Stimulated activated CD4-positive, alpha-beta T cell treated with anti-CD3 and anti-CD28 coated beads, Interleukin-1b, Interleukin-23, amount 100 ng/mL, for 4 hours (primary cell): ENCODE results near the gene HYI.
"Not testable (repeated sequence)": the region's sequence is repeated elsewhere in the genome, so short reads cannot be mapped to it uniquely, and the experiment has no call there.

Experiments
- DNase-seq, 2 donors: peaks; one replicate each; pipeline ENCODE4 v3.0.0-alpha.2; 2020; ENCODE audit warnings: low read depth in 2 of 2

The HYI gene

DNA sequence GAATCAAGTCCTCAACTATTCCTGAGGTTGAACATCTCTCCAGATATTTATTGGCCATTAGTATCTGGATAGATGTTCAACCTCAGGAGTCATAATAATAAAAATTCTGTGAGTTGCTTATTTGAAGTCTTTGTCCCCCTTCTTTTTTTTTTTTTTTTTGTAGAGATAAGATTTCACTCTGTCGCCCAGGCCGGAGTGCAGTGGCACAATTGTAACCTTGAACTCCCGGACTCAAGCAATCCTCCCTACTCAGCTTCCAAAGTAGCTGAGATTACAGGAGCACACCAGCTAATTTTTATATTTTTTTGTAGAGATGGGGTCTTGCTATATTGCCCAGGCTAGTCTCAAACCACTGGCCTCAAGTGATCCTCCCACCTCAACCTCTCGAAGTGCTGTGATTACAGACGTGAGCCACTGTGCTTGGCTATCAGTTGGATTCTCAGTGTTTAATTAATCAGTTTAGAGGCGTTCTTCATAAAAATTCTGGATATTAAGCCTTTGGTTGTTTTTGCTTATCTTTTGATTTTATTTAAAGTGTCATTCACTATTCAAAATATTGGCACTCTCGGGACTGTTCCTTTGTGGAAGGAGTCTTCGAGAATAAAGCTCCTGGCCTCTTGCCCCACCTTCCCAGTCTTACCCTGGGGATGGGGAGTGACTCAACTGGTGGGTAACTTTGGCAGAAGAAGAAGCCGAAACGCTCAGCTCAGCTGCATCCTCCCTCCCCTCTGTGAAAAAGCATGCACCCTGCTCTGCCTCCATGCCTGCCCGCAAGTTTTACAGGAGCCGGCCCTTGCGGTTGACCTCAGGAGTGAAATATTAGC, 11.2 kb upstream of the HYI start:
- no peak for DNase-seq

DNA sequence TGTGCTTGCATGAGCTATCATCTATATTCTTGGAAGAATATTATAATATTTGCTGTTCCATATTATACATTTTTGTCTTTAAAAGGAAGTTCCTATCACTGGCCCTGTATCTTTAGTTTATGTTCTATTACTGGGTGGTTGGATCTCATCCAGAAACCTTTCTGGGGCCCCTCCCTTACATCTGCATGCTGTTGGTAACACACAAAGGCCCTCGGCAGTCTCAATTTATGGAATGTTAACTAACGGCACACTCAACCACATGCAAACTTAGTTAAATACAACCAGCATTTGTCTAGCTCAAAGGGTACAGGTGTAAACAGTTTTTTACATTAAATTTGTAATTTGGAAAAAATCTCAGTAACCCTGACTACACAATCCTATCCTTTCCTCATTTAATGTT, 9.7 kb upstream of the HYI start:
- DNase-seq, result no peak

DNA sequence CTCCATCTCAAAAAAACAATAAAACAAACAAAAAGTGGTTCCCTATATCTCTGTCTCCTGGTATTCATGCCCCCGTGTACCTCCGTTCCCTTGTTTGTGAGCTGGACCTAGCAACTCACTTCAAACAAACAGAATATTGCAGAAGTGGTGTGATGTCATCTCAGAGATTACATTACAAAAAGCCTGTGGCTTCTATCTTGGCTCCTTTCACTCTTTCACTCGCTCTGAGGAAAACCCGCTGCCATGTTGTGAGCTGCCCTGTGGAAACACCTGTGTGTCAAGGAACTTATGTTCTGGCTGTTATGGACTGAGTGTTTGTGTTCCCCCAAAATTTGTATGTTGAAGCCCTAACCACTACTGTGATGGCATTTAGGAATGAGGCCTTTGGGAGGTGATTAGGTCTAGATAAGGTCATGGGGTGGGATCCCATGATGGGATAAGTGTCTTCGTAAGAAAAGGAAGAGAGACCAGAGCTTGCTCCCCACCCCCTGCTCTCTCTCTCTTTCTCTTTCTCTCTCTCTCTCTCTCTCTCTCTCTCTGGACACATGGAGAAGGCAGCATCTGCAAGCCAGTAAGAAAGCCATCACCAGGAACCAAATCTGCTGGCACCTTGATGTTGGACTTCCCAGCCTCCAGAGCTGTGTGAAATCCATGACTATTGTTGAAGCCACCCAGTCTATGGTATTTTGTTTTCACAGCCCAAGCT, 7.4 kb upstream of the HYI start:
- DNase-seq, result no peak

DNA sequence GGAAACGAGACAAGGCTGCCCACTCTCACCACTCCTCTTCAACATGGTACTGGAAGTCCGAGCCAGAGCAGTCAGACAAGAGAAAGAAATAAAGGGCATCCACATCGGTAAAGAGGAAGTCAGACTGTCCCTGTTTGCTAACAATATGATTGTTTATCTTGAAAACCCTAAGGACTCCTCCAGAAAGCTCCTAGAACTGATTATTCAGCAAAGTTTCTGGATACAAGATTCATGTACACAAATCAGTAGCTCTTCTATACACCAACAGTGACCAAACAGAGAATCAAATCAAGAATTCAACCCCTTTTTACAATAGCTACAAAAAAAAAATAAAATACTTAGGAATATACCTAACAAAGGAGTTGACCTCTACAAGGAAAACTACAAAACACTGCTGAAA, 4.6 kb upstream of the HYI start:
- DNase-seq, result not testable (repeated sequence)

DNA sequence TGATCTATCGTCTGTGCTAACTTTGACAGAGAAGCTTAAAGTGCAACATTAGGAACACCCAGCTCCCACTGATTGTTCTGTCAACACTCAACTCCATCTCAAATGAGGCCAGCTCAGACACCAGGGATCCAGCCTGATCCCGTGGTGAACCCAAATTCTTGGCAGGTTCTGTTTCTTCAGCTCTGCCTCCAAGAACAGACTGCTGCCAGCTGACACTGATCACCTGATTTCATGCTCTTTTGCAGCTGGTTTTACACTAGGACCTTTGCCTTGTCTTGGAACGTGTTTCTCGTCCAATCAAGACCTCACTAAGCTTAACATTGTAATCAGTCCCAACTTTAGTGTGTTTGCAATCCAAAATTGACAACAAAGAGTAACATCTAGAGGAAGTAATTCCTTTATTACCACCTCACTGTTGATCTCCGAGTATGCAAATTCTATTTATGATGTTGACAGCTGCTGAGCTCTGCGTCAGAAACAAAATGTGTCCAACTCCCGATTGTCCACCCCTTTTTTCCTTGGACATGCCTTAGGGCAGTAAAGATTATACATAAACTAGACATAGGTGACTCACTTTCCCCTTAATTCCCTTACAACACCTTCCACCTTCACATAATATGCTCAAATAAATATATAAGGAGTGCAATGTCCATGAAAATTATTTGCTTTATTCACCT, 1.6 kb upstream of the HYI start:
- no peak for DNase-seq

DNA sequence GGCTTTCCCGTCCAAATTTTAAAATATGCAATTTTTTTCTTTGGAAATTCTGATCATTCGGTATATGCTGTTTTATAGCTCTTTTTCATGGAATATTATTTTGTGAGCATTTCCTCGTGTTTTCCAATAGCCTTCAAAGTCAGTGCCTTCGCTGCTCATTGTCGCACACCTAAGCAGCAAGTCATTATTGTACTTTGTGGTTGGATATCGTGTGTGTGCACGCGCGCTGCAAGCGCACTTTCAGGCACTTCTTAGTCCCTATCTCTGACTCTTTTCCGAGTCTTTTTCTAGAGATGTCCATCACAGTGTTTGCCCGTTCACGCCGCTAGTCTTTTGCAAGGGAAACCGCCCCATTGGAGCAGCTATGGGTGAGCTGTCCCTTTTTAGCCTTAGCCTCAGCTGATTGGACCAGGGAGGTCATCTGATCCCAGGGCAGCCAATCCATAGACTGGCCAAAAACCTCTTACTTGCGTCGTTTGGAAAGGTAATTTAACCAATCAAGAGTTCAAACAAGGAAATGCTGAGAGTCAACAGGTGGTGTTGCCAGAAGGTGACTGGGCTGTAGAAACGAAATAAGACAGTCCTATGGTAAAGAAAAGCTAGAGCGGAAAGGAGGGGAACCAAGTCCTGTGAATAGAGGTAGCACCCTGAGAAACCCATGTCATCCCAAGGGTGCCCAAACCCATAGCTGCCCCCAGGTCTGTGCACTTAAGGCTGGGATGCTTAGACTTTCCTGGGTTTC, 710 bp upstream of the HYI start:
- DNase-seq, result peak; percentile 17 to 24

DNA sequence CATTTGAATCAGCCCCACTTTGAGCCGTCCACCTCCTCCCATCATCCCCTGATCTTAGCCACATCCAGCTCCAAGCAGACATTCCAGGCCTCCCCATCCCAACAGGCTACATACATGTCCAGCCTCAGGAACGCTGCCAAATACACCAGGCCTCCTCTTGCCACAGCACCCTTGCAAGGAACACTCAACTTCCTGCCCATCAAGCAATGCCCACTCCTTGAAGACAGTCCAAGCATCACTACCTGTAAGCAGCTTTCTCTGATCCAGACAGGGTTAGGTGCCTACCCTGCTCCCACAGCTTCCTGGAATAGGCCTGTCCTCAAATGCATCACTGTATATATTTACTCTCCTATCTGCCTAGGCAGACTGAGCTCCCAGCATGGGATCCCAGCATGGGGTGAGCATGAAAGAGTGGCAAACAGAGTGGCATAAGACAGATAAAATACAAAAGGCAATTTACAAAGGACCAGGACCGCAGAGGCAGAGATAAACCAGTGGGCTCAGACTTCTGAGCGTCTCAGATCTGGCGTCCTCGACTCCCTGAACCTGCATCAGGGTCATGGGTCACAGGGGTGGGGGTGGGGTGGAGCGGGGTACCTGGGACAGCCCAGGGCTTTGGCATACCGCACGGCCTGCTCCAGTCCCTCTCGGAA, 816 bp downstream of the HYI start:
- no peak for DNase-seq

DNA sequence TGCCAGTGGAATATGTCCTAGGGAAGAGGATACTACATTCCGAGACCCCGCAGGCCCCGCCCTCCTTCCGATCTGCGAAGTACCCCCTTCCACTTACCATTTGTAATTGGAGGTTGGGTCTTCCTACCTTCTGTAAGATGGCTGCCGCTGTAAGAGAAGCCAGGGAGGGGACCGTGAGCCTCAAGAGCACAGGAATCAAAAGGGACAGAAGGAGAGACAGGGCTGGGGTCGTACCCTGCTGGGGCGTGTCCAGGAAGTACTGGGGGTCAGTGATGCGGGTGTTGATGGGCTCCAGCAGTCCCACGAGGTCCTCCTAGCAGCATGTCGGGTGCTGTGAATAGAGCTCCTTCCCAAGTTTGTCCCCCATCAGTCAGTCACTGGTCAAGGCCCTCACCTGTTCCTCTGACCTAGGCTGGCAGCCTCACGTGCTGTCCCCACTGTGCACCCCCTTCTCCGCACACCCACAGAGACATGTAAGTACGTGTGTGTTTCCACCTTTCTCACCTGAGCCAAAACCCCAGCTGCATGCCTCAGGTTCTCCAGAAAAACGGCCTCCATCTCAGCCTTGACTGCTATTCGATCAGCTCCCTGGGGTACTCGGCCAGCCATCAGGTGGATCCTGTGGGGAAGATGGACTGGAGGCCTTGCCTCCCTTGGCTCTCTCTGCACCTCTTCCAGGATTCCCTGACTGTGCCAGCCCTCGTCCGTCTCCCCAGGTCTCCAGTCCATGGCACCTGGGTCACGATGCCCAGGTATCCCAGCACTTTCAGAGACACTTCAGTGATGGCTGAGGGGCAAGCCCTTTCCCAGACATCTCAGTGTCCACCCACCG, 1.8 kb downstream of the HYI start:
- no peak for DNase-seq

DNA sequence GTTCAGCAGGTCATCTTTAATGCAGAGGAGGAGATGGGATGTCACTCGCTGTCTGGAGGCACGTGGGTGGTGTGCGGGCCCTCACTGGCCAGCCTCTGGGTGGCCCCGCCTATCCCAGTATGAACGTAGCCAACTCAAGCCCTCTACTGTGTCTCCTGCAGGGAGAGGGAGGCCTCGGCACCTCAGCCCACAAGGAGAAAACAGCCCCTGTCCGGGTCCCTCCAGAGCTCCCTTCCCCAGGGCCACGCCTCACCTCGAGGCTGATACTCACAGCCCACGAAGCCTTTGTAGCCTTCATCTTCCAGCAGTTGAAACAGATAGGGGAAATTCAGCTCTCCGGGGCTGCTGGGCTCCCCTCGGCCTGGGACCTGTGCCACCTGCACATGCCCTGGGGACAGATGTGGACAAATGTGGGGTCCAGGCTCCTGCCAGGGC, 2.6 kb downstream of the HYI start:
- no peak for DNase-seq

DNA sequence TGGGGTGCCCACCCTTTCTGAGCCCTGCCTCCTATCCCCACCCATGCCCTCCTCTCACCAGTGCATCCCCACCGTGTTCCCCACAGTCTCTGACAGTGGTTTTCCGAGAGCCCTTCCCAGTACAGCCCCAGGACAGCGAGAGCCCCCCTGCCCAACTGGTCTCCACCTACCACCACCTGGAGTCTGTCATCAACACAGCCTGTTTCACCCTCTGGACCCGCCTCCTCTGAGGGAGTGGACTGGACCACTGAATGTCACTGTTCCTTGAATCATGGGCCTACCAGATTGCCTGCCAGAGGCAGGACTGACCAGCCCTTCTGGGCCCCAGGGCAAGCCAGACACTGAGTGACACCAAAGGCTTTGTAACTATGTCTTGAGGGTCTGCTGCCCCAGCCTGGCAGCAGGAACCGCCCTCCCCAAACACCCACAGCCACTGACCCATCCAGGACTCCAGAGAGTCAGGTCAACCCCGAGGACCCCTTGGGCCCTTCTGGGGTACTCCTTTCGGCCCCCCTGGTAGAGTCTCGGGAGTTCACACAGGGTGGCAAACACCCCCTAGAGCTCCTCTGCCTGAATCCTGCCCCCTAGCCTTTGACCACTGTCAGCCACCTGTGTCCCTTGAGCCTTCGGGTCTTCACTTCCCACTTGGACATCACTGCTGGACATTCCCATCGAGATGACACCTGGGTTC, 3.3 kb downstream of the HYI start:
- DNase-seq, result no peak

DNA sequence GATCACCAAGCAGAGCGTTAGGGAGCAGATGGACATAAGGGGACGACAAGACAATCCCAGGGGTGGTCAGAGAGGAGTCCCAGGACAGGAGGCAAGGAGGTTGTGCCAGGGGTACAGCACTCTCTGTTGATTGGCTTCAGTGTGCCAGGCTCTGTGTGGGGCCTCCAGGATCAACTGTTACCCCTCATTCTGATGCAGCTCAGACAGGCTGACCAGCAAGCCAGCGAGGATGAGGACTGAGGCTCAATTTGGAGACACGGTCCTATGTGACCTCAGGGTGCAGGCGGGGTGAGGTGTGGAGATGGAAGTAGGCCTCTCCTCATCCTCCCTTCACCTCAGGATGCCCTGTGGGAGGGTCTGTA, 4.0 kb downstream of the HYI start:
- DNase-seq, result no peak

DNA sequence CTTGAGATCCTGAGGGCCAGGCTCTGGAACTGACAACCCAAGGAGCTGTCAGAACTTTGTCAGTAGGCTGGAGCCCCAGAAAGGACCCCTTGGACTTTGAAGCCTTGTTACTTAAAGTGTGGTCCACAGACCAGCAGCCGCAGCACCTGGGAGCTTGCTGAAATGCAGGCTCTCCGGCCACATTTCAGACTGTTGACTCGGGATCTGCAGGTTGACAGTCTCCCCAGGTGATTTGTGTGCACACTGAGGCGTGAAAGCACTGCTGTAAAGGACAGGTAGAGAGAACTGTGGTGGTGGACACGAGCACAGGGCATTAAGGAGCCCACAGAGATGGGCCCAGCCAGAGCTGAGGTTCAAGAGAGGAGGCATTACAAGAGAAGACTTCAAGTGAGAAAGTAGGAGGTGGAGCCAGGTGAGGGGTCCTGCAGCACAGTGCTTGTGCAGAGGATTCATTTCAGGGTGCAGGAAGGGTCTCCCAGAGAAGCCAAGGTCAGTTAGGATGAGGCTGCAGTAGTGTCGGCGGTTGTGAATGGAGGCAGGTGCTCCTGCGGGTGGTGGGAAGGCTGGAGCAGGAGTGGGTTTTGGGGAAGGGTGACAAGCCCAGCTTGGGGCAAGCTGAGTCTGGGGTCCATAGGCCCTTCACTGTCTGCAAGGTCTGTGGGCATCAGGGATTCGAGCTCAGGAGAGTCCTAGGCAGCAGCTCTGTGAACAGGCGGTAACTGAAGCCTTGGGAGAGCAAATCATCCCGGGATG, 4.6 kb downstream of the HYI start:
- DNase-seq, result no peak

DNA sequence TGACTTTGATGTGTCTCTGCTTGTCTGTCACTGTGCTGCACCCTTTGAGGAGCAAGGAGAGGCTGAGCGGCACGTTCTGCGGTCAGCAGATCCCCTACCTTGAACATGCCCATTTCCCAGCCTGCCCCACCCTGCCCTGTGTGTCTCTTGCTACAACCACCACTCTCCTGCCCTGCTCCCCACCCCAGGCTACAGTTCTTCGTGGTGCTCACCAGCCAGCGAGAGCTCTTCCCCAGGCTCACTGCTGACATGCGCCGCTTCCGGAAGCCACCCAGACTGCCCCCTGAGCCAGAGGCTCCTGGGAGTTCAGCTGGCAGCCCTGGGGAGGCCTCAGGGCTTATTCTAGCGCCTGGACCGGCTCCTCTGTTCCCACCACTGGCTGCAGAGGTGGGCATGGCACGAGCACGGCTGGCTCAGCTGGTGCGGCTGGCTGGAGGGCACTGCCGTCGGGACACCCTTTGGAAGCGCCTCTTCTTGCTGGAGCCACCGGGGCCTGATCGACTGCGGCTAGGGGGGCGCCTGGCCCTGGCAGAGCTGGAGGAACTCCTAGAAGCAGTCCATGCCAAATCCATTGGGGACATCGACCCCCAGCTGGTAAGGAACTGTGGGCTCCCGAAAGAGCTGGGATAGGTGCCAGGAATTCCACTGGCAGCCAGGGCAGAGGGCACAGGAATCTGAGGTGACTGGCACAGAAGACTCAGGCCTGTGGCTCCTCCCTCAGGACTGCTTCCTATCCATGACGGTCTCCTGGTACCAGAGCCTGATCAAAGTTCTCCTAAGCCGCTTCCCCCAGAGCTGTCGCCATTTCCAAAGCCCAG, 5.6 kb downstream of the HYI start:
- no peak for DNase-seq

DNA sequence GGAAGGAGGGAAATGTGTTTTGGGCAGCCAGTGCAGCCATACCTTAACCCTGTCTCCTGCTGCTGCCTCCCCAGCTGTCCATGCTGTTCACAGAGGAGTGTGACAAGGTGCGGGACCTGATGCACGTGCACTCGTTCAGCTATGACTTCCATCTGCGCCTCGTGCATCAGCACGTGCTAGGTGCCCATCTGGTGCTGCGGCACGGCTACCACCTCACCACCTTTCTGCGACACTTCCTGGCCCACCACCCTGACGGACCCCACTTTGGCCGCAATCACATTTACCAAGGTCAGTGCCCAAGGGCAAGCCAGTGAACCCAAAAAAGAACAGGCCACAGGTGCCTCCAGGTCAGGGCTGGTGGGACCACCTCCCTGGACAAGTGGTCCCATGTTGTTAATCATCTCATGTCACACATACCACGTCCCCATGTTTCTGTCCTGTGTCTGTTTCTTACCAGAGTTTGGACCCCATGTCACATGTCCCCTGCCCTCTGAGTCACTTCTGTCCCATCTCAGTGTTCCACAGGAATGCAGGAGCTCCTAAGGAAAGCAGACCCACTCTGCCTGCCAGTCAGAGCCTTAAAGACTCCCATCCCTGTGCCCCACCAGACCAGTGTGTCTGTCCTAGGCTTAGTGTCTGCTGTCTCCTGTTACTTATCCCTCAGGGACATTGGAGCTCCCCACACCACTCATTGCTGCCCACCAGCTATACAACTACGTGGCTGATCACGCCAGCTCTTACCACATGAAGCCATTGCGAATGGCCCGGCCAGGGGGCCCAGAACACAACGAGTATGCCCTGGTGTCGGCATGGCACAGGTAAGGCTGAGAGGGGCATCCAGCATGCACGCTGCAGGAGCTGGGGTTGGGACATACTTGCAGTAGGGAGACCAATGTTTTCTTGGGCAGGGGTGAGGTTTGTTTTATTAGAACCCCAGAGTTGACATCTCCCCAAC, 6.6 kb downstream of the HYI start:
- DNase-seq, result no peak

DNA sequence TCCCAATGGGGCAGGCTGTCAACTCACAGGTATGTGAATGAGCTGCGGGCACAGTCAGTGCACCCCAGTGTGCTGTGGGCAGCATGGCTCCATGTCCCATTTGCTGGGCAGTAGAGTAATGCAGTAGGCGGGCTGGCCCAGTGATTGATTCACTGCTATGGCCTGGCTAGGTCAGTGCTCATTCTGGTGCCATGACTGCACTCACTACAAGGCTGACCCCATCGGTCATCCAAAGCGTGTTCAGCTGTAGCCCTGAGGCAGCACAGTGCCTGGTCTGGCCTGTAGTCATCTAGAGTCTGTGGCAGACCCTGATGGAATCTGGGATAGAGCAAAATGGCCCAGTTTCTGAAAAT, 7.4 kb downstream of the HYI start:
- no peak for DNase-seq

DNA sequence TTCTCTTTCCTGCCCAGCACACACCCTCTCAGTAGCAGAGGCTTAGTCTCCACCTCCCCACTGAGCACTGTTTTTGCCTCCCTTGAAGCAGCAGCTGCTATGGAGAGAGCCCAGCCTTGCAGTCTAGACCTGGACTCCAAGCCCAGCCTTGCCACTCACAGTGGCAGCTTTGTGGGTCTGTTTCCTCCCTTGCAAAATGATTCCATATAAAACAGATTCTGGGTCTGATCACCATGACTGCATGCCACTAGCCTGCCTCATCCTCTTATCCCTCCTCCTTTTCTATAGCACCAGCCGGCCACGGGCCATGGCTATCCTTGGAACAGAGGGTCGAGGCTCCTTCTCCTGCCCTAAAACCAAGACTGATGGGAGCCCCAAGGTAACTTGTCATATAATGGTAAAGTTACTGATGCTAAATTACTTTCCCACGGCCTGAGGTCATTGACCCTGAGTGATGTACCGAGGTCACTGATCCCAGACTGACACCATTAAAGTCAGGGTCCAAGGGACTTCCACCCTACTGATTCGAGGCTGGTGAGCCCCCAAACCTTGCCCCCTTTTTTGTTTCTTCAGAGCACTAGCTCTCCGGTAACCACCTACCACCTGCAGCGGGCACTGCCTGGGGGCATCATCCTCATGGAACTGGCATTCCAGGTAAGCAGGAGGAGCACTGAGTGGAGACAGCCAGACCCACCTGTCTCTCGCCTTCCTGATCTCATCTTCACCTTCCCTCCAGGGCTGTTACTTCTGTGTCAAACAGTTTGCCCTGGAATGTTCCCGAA, 7.9 kb downstream of the HYI start:
- DNase-seq, result no peak

DNA sequence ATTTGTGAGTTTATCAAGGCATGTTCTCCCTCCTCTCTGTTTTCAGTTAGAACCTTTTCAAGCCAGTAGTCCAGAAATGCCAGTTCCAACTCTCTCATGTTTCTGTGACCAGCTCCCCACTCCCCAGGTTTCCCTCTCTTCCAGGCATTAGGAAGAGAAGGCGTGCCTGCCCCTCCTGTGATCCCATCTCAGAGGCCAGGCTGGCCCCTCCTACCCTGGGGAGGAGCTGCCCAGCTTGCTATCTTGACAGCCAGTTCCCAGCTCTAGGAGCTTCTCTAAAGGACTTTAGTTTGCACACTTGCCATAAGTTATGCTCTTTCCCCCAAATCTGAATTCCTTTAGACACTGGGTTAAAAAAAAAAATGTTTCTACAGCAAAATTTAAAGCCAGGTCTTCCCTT, 8.9 kb downstream of the HYI start:
- no peak for DNase-seq
